ENCODE data around the gene PTPRG. TPM values are rescaled to one million over a fixed set of nuclear protein-coding genes. Genes with fewer than 3 reads are reported as not detected.

Gene PTPRG
- total and polyA plus RNA-seq, 10 of the 15 experiments (the other 5 are each of a cell fraction or from before 2014, with no cell fraction given), result 0.29 to 20.7 (median 1.4) TPM

DNA sequence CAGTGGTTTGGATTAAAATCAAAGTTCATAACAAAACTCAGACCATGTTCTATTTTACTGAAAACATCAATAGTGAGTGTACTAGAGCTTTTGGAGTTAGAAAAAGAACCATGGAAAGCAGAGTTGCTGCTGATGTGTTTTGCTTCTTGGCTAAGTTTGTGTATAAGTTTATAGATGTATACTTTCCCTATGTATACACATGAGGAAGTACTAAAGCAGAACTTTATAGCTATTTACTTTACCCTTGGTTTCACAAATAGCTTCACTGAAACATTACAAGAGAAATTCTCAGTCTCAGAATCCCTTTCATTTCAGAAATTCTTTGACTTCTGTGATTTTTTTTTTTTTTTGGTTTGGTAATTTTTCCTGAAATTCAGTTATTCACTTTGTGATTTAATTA, 229.0 kb downstream of the PTPRG start:
- POLR2A ChIA-PET, result interaction anchor here (0.6 to 1.6 kb wide), 4 partner anchors 14 to 27 kb away, joined by 3 to 5 read pairs (median 3); no protein-coding TSS in a partner anchor

DNA sequence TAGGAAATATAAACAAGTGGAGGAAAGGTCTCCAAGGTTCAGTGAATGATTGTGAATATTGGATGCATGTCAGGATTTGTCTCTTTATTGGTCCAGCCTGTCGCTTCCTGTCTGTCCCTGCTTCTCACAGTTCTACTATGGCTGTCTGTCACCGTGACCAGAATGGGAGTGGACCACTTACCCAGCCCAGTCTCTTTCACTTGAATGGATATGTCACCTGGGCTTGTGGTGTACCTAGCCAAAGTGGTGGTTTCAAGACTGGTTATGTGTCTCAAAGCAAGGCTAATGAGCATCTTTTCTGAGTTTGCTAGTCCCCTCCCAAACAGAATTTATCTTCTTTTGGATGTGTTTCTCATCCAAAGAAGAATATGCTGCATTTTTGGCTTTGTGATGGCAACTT, 231.7 kb downstream of the PTPRG start:
- Histone ChIP-seq H3K4me2 (ENCODE audit: control insufficient read depth, insufficient read depth) (no peak overlapping the region), H3K4me3 (no peak overlapping the region), H3K36me3 (ENCODE audit: control insufficient read depth in 2 of 2, insufficient read depth in 2 of 2, low read length in 1 of 2) (no peaks in the 10 kb centered on the region), H3K9me3 (replicated peaks; ENCODE audit: control insufficient read depth, insufficient read depth, low read length) (no peaks in the 10 kb centered on the region), H3K27me3 (replicated peaks in 1 of 2; ENCODE audit: control insufficient read depth in 2 of 2, insufficient read depth in 2 of 2, low read length in 1 of 2) (no peaks in the 10 kb centered on the region; a peak in 2 of 4 replicates), H2AFZ (ENCODE audit: control insufficient read depth, low read depth, low read length) (no peak overlapping the region), H4K20me1 (ENCODE audit: control insufficient read depth, insufficient read depth) (no peaks in the 10 kb centered on the region), H3K27ac (ENCODE audit: control insufficient read depth, insufficient read depth) (no peak overlapping the region), H3K9ac (ENCODE audit: control insufficient read depth, insufficient read depth, low read length) (no peak overlapping the region), H3K4me1 (ENCODE audit: control insufficient read depth, insufficient read depth, low read length) (no peaks in the 10 kb centered on the region), H3K79me2 (ENCODE audit: control insufficient read depth, insufficient read depth, low read length) (no peaks in the 10 kb centered on the region)
- ATAC-seq (peak; percentile 58), DNase-seq (ENCODE audit: low read depth, low spot score) (no peak), FAIRE-seq (no peak)
- CTCF ChIA-PET, result interaction anchor here (0.7 to 1.3 kb wide), 2 partner anchors 9 to 589 kb away, joined by 3 to 6 read pairs; no protein-coding TSS in a partner anchor
- RAD21 ChIA-PET (ENCODE audit: unreplicated experiment), result interaction anchor here (0.8 to 1.2 kb wide), 4 partner anchors 8 to 22 kb away, joined by 3 read pairs; no protein-coding TSS in a partner anchor
- in situ Hi-C loops (cut with MboI) (no loop called here), intact Hi-C loops (cut with micrococcal nuclease; ENCODE audit: unreplicated experiment) (no loop called here)
- no TSS peak for BruUV-seq (replicated peaks)
- POLR2A ChIA-PET, result interaction anchor here (1.3 kb wide), 1 partner anchor 8 kb away, joined by 6 read pairs; no protein-coding TSS in a partner anchor
- 24% methylated on average over 2 of the region's 2 CpGs for WGBS (ENCODE audit: insufficient coverage, insufficient replicate concordance, low lambda C conversion rate, missing lambda C conversion rate)
- SMC1A ChIA-PET (ENCODE audit: uncharacterized antibody, unreplicated experiment), result interaction anchor here (0.9 to 2.1 kb wide), 5 partner anchors 9 to 92 kb away, joined by 3 to 9 read pairs (median 4); no protein-coding TSS in a partner anchor
- no peak for TF ChIP-seq CHD2 (IDR thresholded peaks at IDR 0.05; ENCODE audit: borderline replicate concordance, low read depth, low read length)
- no peak for TF ChIP-seq SMAD1 (IDR thresholded peaks at IDR 0.05; ENCODE audit: low read depth, partially characterized antibody)
- TF ChIP-seq MEF2B (IDR thresholded peaks at IDR 0.05; ENCODE audit: partially characterized antibody, poor library complexity, severe bottlenecking), result no peak
- no peak for TF ChIP-seq SP1 (IDR thresholded peaks at IDR 0.05; ENCODE audit: low read depth, low read length)
- TF ChIP-seq MYB (IDR thresholded peaks at IDR 0.05; ENCODE audit: borderline replicate concordance, low read depth, low read length), result no peak
- 0 out of 2 replicates have a peak, but pooled peaks have one; percentile 33 for TF ChIP-seq MTA2 (IDR thresholded peaks at IDR 0.05; ENCODE audit: low read depth)
- TF ChIP-seq PAX5 (IDR thresholded peaks at IDR 0.05; ENCODE audit: borderline replicate concordance, low read depth, low read length), result no peak
- no peak for TF ChIP-seq ZNF24 (IDR thresholded peaks at IDR 0.05)
- TF ChIP-seq POLR2A (IDR thresholded peaks at IDR 0.05; ENCODE audit: low read depth, low read length), result no peak
- no peak for TF ChIP-seq BRCA1 (IDR thresholded peaks at IDR 0.05; ENCODE audit: low read depth, low read length)
- no peak for TF ChIP-seq RB1 (IDR thresholded peaks at IDR 0.05; ENCODE audit: borderline replicate concordance)
- TF ChIP-seq TARDBP (IDR thresholded peaks at IDR 0.05; ENCODE audit: borderline replicate concordance), result no peak
- TF ChIP-seq, protein P1, sequence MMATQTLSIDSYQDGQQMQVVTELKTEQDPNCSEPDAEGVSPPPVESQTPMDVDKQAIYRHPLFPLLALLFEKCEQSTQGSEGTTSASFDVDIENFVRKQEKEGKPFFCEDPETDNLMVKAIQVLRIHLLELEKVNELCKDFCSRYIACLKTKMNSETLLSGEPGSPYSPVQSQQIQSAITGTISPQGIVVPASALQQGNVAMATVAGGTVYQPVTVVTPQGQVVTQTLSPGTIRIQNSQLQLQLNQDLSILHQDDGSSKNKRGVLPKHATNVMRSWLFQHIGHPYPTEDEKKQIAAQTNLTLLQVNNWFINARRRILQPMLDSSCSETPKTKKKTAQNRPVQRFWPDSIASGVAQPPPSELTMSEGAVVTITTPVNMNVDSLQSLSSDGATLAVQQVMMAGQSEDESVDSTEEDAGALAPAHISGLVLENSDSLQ (IDR thresholded peaks at IDR 0.05), result peak; percentile 44; the same call in 1 of the 2 replicates
- no peak for TF ChIP-seq RELA (IDR thresholded peaks at IDR 0.05; ENCODE audit: borderline replicate concordance, partially characterized antibody)

More for the DNA sequence above, 229.0 kb downstream of the PTPRG start:
- Histone ChIP-seq H4K20me1 (ENCODE audit: control insufficient read depth, insufficient read depth) (no peaks in the 10 kb centered on the region), H3K79me2 (ENCODE audit: control insufficient read depth, insufficient read depth, low read length) (no peaks in the 10 kb centered on the region), H3K4me2 (ENCODE audit: control insufficient read depth, insufficient read depth) (no peak overlapping the region), H3K36me3 (ENCODE audit: control insufficient read depth in 2 of 2, insufficient read depth in 2 of 2, low read length in 1 of 2) (no peaks in the 10 kb centered on the region), H2AFZ (ENCODE audit: control insufficient read depth, low read depth, low read length) (no peak overlapping the region), H3K27me3 (replicated peaks in 1 of 2; ENCODE audit: control insufficient read depth in 2 of 2, insufficient read depth in 2 of 2, low read length in 1 of 2) (no peaks in the 10 kb centered on the region; a peak in 2 of 4 replicates), H3K27ac (ENCODE audit: control insufficient read depth, insufficient read depth) (no peak overlapping the region), H3K9me3 (replicated peaks; ENCODE audit: control insufficient read depth, insufficient read depth, low read length) (no peaks in the 10 kb centered on the region), H3K4me3 (no peak overlapping the region), H3K9ac (ENCODE audit: control insufficient read depth, insufficient read depth, low read length) (no peak overlapping the region), H3K4me1 (ENCODE audit: control insufficient read depth, insufficient read depth, low read length) (no peaks in the 10 kb centered on the region)
- ChIA-PET SMC1A (ENCODE audit: uncharacterized antibody, unreplicated experiment) (interaction anchor here (0.6 to 2.1 kb wide), 15 partner anchors 11 to 225 kb away, joined by 3 to 5 read pairs (median 3); no protein-coding TSS in a partner anchor), RAD21 (ENCODE audit: unreplicated experiment) (interaction anchor here (0.7 to 2.0 kb wide), 6 partner anchors 9 to 377 kb away, joined by 3 to 6 read pairs (median 4); no protein-coding TSS in a partner anchor), CTCF (interaction anchor here (0.7 to 1.0 kb wide), 2 partner anchors 27 to 226 kb away, joined by 3 read pairs; no protein-coding TSS in a partner anchor)
- TF ChIP-seq SREBF1 (IDR thresholded peaks at IDR 0.05; ENCODE audit: low read length) (no peak), SMAD1 (IDR thresholded peaks at IDR 0.05; ENCODE audit: low read depth, partially characterized antibody) (no peak), ZNF384 (IDR thresholded peaks at IDR 0.05; ENCODE audit: borderline replicate concordance, low read depth, low read length) (0 out of 2 replicates have a peak, but pooled peaks have one; percentile 23), LARP7 (IDR thresholded peaks at IDR 0.05) (no peak)
- in situ Hi-C loops (cut with MboI) (no loop called here), intact Hi-C loops (cut with micrococcal nuclease; ENCODE audit: unreplicated experiment) (no loop called here)
- ATAC-seq, result peak; percentile 61
- BruUV-seq (replicated peaks), result no TSS peak
- DNase-seq (ENCODE audit: low read depth, low spot score), result no peak
- no peak for FAIRE-seq
